CD14-positive monocyte (primary cell): ENCODE results near the gene CA11. TPM values are rescaled to one million over a fixed set of nuclear protein-coding genes. Genes with fewer than 3 reads are reported as not detected.

Source experiments
- DNase-seq, 3 donors: peaks; one replicate each; pipeline ENCODE4 v3.0.0-alpha.2; 2011 to 2022
- H2AFZ ChIP-seq: 2 replicates; pipeline ENCODE4 v1.6.0; 2012; ENCODE audit warnings: mild to moderate bottlenecking, low read depth, low read length, inconsistent platforms; ENCODE audit not compliant: insufficient read depth, poor library complexity, severe bottlenecking
- H3K27ac ChIP-seq, 2 donors: 1 replicate in 1 of 2; 2 replicates in 1 of 2; pipeline ENCODE4 v1.5.1; 2012 to 2013; ENCODE audit warnings: low read length in 2 of 2, control low read depth in 1 of 2, inconsistent platforms in 1 of 2, low read depth in 1 of 2, mild to moderate bottlenecking in 1 of 2
- H3K27me3 ChIP-seq, 2 donors: one replicate each; pipeline versions ENCODE4 v1.6.0 to v1.6.1; 2011 to 2013; ENCODE audit warnings: low read length in 2 of 2; ENCODE audit not compliant: control insufficient read depth in 2 of 2, insufficient read depth in 2 of 2
- H3K36me3 ChIP-seq, 2 donors: replicated peaks in 1 of 2; 1 replicate in 1 of 2; 2 replicates in 1 of 2; pipeline versions ENCODE4 v1.5.1 to v1.6.1; 2012 to 2013; ENCODE audit warnings: low read length in 2 of 2, control low read depth in 1 of 2, inconsistent platforms in 1 of 2, mild to moderate bottlenecking in 1 of 2; ENCODE audit not compliant: insufficient read depth in 2 of 2, control insufficient read depth in 1 of 2
- H3K4me1 ChIP-seq, 2 donors: 1 replicate in 1 of 2; 2 replicates in 1 of 2; pipeline versions ENCODE4 v1.5.1 to v1.6.1; 2012 to 2013; ENCODE audit warnings: low read length in 2 of 2, control low read depth in 1 of 2, inconsistent platforms in 1 of 2, mild to moderate bottlenecking in 1 of 2, moderate library complexity in 1 of 2; ENCODE audit not compliant: insufficient read depth in 2 of 2, control insufficient read depth in 1 of 2
- H3K4me2 ChIP-seq: replicated peaks from 2 replicates; pipeline ENCODE3; 2012; ENCODE audit warnings: low read length, moderate library complexity, mild to moderate bottlenecking; ENCODE audit not compliant: poor library complexity, severe bottlenecking; ENCODE audit errors: extremely low read depth
- H3K4me3 ChIP-seq, 3 experiments: fragments of 200-600 bp in 1 of 3; sonication (generic) in 1 of 3; replicated peaks in 1 of 3; 1 replicate in 2 of 3; 2 replicates in 1 of 3; pipeline ENCODE4 v1.5.1; 2011 to 2013; ENCODE audit warnings: low read length in 3 of 3, mild to moderate bottlenecking in 3 of 3, control low read depth in 2 of 3, low read depth in 2 of 3, inconsistent platforms in 1 of 3, moderate library complexity in 1 of 3
- H3K79me2 ChIP-seq: 2 replicates; pipeline ENCODE4 v1.6.0; 2012; ENCODE audit warnings: mild to moderate bottlenecking, control low read depth, inconsistent platforms, low read length, moderate library complexity; ENCODE audit not compliant: insufficient read depth
- H3K9ac ChIP-seq: 2 replicates; pipeline ENCODE4 v1.6.0; 2017; ENCODE audit warnings: low read length, mild to moderate bottlenecking; ENCODE audit not compliant: insufficient read depth, poor library complexity, severe bottlenecking
- H3K9me3 ChIP-seq, 2 donors: replicated peaks in 1 of 2; 1 replicate in 1 of 2; 2 replicates in 1 of 2; pipeline versions ENCODE4 v1.5.1 to v1.6.1; 2012 to 2013; ENCODE audit warnings: low read length in 2 of 2, control low read depth in 1 of 2; ENCODE audit not compliant: control insufficient read depth in 1 of 2, insufficient read depth in 1 of 2
- H4K20me1 ChIP-seq: 2 replicates; pipeline ENCODE4 v1.6.0; 2012; ENCODE audit warnings: mild to moderate bottlenecking, low read length, control low read depth, moderate library complexity; ENCODE audit not compliant: insufficient read depth
- H3K27ac Mint-ChIP-seq, 7 donors: one replicate each; pipeline ENCODE4 v1.8.0; 2020; ENCODE audit warnings: mild to moderate bottlenecking in 7 of 7, mixed read lengths in 7 of 7, moderate library complexity in 6 of 7, inconsistent platforms in 2 of 7
- H3K27me3 Mint-ChIP-seq, 3 donors: one replicate each; pipeline ENCODE4 v1.8.0; 2021 to 2022; ENCODE audit warnings: low read depth in 3 of 3, mild to moderate bottlenecking in 3 of 3, mixed read lengths in 3 of 3, moderate library complexity in 3 of 3, inconsistent platforms in 1 of 3
- H3K36me3 Mint-ChIP-seq, 2 donors: one replicate each; pipeline ENCODE4 v1.8.0; 2020; ENCODE audit warnings: mixed read lengths in 2 of 2, inconsistent platforms in 1 of 2, mild to moderate bottlenecking in 1 of 2
- H3K4me1 Mint-ChIP-seq: one replicate; pipeline ENCODE4 v1.8.0; 2020; ENCODE audit warnings: mild to moderate bottlenecking, mixed read lengths
- H3K4me3 Mint-ChIP-seq, 2 donors: one replicate each; pipeline ENCODE4 v1.8.0; 2020; ENCODE audit warnings: mild to moderate bottlenecking in 2 of 2, mixed read lengths in 2 of 2, moderate library complexity in 1 of 2
- H3K9me3 Mint-ChIP-seq, 7 donors: one replicate each; pipeline ENCODE4 v1.8.0; 2020 to 2022; ENCODE audit warnings: mixed read lengths in 7 of 7, mild to moderate bottlenecking in 6 of 7, moderate library complexity in 6 of 7, inconsistent platforms in 2 of 7
- WGBS: methylation state at CpG from one replicate; pipeline ENCODE4 v1.1.5; 2013; ENCODE audit warnings: missing lambda C conversion rate; ENCODE audit not compliant: insufficient coverage; 5-methylcytosine and 5-hydroxymethylcytosine counted together
- intact Hi-C, 2 donors: fragments of 100-400 bp; cut with micrococcal nuclease; formaldehyde crosslinking; loops; one replicate each; pipeline versions ENCODE4 v1.15.0 to v1.15.1; 2023
- polyA plus RNA-seq, 3 donors: library from polyadenylated mRNA; depleted of rRNA in 1 of 3; unstranded in 2 of 3; stranded (reverse) in 1 of 3; fragments of 300-500 nt in 2 of 3; fragments of >200 nt in 1 of 3; fragmentation: Illumina TruSeq in 2 of 3; gene quantifications; 1 replicate in 2 of 3; 2 replicates in 1 of 3; pipeline ENCODE4 v1.2.3, GENCODE V29; 2012 to 2021
- TF ChIP-seq, protein P1 (sequence below): fragments of 200-600 bp; IDR thresholded peaks from one replicate; pipeline ENCODE4 v1.8.0; 2022; ENCODE audit warnings: antibody characterized with exemption, mild to moderate bottlenecking

CA11 gene
- polyA plus RNA-seq, 3 donors: 1.1 to 4.9 (median 1.8) TPM

DNA sequence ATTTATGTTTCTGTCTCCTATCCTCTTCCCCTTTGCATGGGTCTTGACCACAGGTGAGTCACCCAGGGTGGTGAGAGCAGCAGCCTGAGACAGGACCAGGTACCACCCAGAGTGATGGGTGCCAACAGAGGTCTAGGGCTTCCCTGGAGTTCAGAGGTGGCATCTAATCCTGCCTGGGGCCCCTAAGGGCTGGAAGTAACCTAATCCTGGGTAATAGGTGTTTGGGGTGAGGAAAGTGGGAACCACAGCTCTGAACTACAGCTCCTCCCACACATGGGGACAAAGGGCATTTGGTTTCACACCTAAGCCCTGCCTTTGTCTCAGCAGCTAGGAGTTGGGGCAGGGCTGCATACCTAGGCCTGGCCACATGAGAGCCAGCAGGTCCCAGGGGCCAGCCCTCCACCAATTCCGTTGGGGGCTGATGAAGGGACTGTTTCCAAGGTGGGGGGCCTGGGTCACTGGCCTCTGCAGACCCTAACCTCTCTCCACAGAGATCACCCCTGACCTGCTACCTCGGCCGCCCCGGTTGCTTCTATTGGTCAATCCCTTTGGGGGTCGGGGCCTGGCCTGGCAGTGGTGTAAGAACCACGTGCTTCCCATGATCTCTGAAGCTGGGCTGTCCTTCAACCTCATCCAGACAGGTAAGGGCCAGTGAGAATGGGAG is 18.7 kb downstream of the CA11 start:
- WGBS: 100% methylated on average over 3 of the region's 6 CpGs
- intact Hi-C loops: no loop called here
- peaks cover 26 to 43% of the 10 kb centered on the region in 2 donors for H3K36me3 Mint-ChIP-seq
- Histone ChIP-seq H2AFZ (no peak overlapping the region), H3K79me2 (peaks cover 15% of the 10 kb centered on the region), H3K27me3 (no peaks in the 10 kb centered on the region), H4K20me1 (peaks cover 39% of the 10 kb centered on the region), H3K36me3 (peaks cover 20 to 45% of the 10 kb centered on the region in 2 donors), H3K9me3 (no peaks in the 10 kb centered on the region), H3K27ac (no peak overlapping the region), H3K4me1 (peaks cover 62 to 70% of the 10 kb centered on the region in 2 donors), H3K4me3 (no peak overlapping the region), H3K4me2 (no peak overlapping the region), H3K9ac (no peak overlapping the region)
- peaks cover 0 to 3% (median 0%) of the 10 kb centered on the region in 7 donors for H3K9me3 Mint-ChIP-seq
- no peaks in the 10 kb centered on the region for H3K27me3 Mint-ChIP-seq
- H3K27ac Mint-ChIP-seq: peak overlapping the region in 2 of 7 donors; percentile 30 to 67
- DNase-seq: no peak
- TF ChIP-seq, protein P1, sequence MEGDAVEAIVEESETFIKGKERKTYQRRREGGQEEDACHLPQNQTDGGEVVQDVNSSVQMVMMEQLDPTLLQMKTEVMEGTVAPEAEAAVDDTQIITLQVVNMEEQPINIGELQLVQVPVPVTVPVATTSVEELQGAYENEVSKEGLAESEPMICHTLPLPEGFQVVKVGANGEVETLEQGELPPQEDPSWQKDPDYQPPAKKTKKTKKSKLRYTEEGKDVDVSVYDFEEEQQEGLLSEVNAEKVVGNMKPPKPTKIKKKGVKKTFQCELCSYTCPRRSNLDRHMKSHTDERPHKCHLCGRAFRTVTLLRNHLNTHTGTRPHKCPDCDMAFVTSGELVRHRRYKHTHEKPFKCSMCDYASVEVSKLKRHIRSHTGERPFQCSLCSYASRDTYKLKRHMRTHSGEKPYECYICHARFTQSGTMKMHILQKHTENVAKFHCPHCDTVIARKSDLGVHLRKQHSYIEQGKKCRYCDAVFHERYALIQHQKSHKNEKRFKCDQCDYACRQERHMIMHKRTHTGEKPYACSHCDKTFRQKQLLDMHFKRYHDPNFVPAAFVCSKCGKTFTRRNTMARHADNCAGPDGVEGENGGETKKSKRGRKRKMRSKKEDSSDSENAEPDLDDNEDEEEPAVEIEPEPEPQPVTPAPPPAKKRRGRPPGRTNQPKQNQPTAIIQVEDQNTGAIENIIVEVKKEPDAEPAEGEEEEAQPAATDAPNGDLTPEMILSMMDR: no peak
- H3K4me1 Mint-ChIP-seq: peaks cover 54% of the 10 kb centered on the region
- H3K4me3 Mint-ChIP-seq: no peak overlapping the region

DNA sequence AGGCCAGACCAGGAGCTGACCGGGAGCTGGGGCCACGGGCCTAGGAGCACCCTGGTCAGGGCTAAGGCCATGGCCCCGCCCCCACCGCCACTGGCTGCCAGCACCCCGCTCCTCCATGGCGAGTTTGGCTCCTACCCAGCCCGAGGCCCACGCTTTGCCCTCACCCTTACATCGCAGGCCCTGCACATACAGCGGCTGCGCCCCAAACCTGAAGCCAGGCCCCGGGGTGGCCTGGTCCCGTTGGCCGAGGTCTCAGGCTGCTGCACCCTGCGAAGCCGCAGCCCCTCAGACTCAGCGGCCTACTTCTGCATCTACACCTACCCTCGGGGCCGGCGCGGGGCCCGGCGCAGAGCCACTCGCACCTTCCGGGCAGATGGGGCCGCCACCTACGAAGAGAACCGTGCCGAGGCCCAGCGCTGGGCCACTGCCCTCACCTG is 20.1 kb downstream of the CA11 start:
- H3K27ac Mint-ChIP-seq: no peak overlapping the region
- 94% methylated on average over 26 of the region's 30 CpGs for WGBS
- H3K36me3 ChIP-seq: peaks cover 12 to 32% of the 10 kb centered on the region in 2 donors
- H3K4me3 ChIP-seq: no peak overlapping the region
- no peak overlapping the region for H3K4me3 Mint-ChIP-seq
- no peak overlapping the region for H3K9ac ChIP-seq
- H3K4me1 ChIP-seq: peaks cover 64 to 70% of the 10 kb centered on the region in 2 donors
- no peaks in the 10 kb centered on the region for H3K27me3 Mint-ChIP-seq
- no peaks in the 10 kb centered on the region for H3K9me3 ChIP-seq
- TF ChIP-seq, protein P1: no peak
- peaks cover 54% of the 10 kb centered on the region for H3K4me1 Mint-ChIP-seq
- H3K9me3 Mint-ChIP-seq: peaks cover 0 to 3% (median 0%) of the 10 kb centered on the region in 7 donors
- H3K79me2 ChIP-seq: peaks cover 16% of the 10 kb centered on the region
- DNase-seq: no peak
- peaks cover 32% of the 10 kb centered on the region for H4K20me1 ChIP-seq
- no peak overlapping the region for H3K4me2 ChIP-seq
- no peak overlapping the region for H2AFZ ChIP-seq
- H3K36me3 Mint-ChIP-seq: peaks cover 19 to 36% of the 10 kb centered on the region in 2 donors
- H3K27ac ChIP-seq: no peak overlapping the region
- intact Hi-C loops: no loop called here
- H3K27me3 ChIP-seq: no peaks in the 10 kb centered on the region
